ENCODE measurements around the gene PTBP2. TPM values are rescaled to one million over a fixed set of nuclear protein-coding genes. Genes with fewer than 3 reads are reported as not detected.

Gene PTBP2
- total RNA-seq (30.5 and 33.6 TPM in 2 replicates), polyA plus RNA-seq (18.7 and 31.3 TPM in 2 replicates), polyA minus RNA-seq (8.9 and 16.2 TPM in 2 replicates)
- 22.5 TPM for total RNA-seq (2013)

DNA sequence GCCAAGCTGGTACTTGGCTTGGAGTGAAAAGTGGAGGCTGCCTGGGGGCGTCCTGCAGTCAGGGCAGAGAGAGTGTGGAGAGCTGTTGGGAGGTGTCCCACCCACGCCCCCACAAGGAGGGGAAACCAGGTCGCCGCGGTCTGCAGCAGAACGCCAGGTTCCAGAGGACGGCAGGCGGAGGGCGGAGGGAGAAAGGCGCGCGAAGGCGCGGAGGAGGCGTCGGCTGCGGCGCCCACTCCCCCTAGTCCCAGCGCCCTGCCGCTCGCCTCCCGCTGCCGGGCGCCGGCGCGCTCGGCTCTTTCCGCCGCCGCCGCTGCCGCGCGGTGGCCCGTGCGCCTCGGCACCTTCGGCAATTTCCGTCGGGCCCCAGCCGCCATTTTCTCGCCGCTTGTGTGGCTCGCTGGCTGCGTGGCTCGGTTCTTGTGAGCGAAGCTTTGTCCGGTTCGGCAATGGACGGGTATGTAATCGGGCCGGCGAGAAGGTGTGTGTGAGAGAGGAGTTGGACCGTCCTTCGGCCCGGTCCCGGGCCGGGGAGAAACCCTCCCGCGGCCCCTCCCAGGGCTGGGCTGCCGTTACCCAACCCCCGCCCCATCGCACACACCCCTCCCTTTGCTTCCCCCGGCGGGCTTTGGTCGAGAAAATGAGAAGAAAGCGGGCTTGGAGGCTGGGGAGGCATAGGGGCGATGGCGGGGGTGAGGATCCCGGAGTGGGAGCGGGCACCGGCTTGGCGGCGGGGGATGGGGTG lies at the start of gene PTBP2:
TSS of gene PTBP2 (plus strand) at position 369 of the 745 bp plus-strand sequence. CDS start at position 450, 81 bp downstream.
- CTCF ChIA-PET = no interaction called here
- Mint-ChIP-seq H3K4me3 (peak within 1 kb of the TSS; percentile 97), H3K9me3 (ENCODE audit: insufficient read depth) (no peaks in the 10 kb centered on the region), H3K27me3 (no peaks in the 10 kb centered on the region), H3K27ac (peak within 1 kb of the TSS; percentile 99), H3K4me1 (peaks cover 28% of the 10 kb centered on the region)
- intact Hi-C loops (cut with micrococcal nuclease) = loop anchor here (2.0 to 10.0 kb wide), 4 partner anchors 15 to 1649 kb away; partner anchors contain the start of genes ALG14 and DPYD
- Histone ChIP-seq H3K4me3 (ENCODE audit: control extremely low read depth in 1 of 5, extremely low read depth in 1 of 5, insufficient read depth in 1 of 5, low read depth in 2 of 5, low read length in 4 of 5) (peak within 1 kb of the TSS; percentile 85 to 96 (median 89)), H3K36me3 (replicated peaks in 1 of 2; ENCODE audit: control extremely low read depth in 1 of 2, control insufficient read depth in 1 of 2, extremely low read depth in 1 of 2, insufficient read depth in 2 of 2, low read length in 1 of 2) (peaks cover 0 to 6% of the 10 kb centered on the region in 2 experiments), H3K9me3 (ENCODE audit: control extremely low read depth in 1 of 3, control insufficient read depth in 2 of 3, insufficient read depth in 1 of 3, low read length in 2 of 3) (no peaks in the 10 kb centered on the region), H3K4me2 (replicated peaks; ENCODE audit: low read depth, low read length, poor library complexity, severe bottlenecking) (peak within 1 kb of the TSS; percentile 90), H3K9ac (ENCODE audit: low read length) (peak within 1 kb of the TSS; percentile 93), H3K79me2 (ENCODE audit: control insufficient read depth, insufficient read depth, low read length) (peaks cover 46% of the 10 kb centered on the region), H2AFZ (ENCODE audit: insufficient read depth, low read depth, low read length, poor library complexity, severe bottlenecking) (peak within 1 kb of the TSS; percentile 98), H4K20me1 (ENCODE audit: control insufficient read depth, insufficient read depth, low read length, poor library complexity, severe bottlenecking) (no peaks in the 10 kb centered on the region), H3K27me3 (replicated peaks in 1 of 4; ENCODE audit: control extremely low read depth in 1 of 4, control insufficient read depth in 3 of 4, insufficient read depth in 4 of 4, low read length in 3 of 4) (no peaks in the 10 kb centered on the region), H3K27ac (ENCODE audit: low read length in 2 of 2) (peak within 1 kb of the TSS; percentile 93 to 94), H3K4me1 (ENCODE audit: control insufficient read depth in 2 of 2, insufficient read depth in 2 of 2, low read length in 2 of 2) (peaks cover 13 to 18% of the 10 kb centered on the region in 2 donors)
- no peak for TF ChIP-seq EZH2 (IDR thresholded peaks at IDR 0.05; ENCODE audit: borderline replicate concordance, insufficient read depth, low read depth, low read length, poor library complexity, severe bottlenecking)
- no peak for TF ChIP-seq CTCF (IDR thresholded peaks at IDR 0.05)
- under 1% methylated on average over 61 of the region's 75 CpGs for WGBS (ENCODE audit: insufficient coverage)
- peak; percentile 91 for DNase-seq
- peak; percentile 88 for ATAC-seq (ENCODE audit: low read depth)
- POLR2A ChIA-PET = interaction anchor here (0.6 kb wide), 1 partner anchor 19 kb away, joined by 8 read pairs; no protein-coding TSS in a partner anchor

- no peaks in the 10 kb centered on the region for H3K27me3 Mint-ChIP-seq
- H2AFZ ChIP-seq (ENCODE audit: insufficient read depth, low read depth, low read length, poor library complexity, severe bottlenecking) = no peak overlapping the region
- H3K36me3 ChIP-seq (replicated peaks in 1 of 2; ENCODE audit: control extremely low read depth in 1 of 2, control insufficient read depth in 1 of 2, extremely low read depth in 1 of 2, insufficient read depth in 2 of 2, low read length in 1 of 2) = no peaks in the 10 kb centered on the region
- peaks cover 10% of the 10 kb centered on the region for H3K9me3 Mint-ChIP-seq (ENCODE audit: insufficient read depth)
- CTCF ChIA-PET = no interaction called here
- H3K9ac ChIP-seq (ENCODE audit: low read length) = no peak overlapping the region
- no peaks in the 10 kb centered on the region for H3K27me3 ChIP-seq (replicated peaks in 1 of 4; ENCODE audit: control extremely low read depth in 1 of 4, control insufficient read depth in 3 of 4, insufficient read depth in 4 of 4, low read length in 3 of 4)
- WGBS (ENCODE audit: insufficient coverage) = no CpG with 5 or more reads among the region's 1 CpG
- H3K27ac ChIP-seq (ENCODE audit: low read length in 2 of 2) = no peak overlapping the region
- H3K9me3 ChIP-seq (ENCODE audit: control extremely low read depth in 1 of 3, control insufficient read depth in 2 of 3, insufficient read depth in 1 of 3, low read length in 2 of 3) = no peaks in the 10 kb centered on the region
- no peak for DNase-seq
- H3K4me3 ChIP-seq (ENCODE audit: control extremely low read depth in 1 of 5, extremely low read depth in 1 of 5, insufficient read depth in 1 of 5, low read depth in 2 of 5, low read length in 4 of 5) = no peak overlapping the region
- no peaks in the 10 kb centered on the region for H3K4me1 ChIP-seq (ENCODE audit: control insufficient read depth in 2 of 2, insufficient read depth in 2 of 2, low read length in 2 of 2)
- H3K4me1 Mint-ChIP-seq = no peaks in the 10 kb centered on the region
- intact Hi-C loops (cut with micrococcal nuclease) = no loop called here
- no peak overlapping the region for H3K4me3 Mint-ChIP-seq
- H3K79me2 ChIP-seq (ENCODE audit: control insufficient read depth, insufficient read depth, low read length) = no peaks in the 10 kb centered on the region
- H3K4me2 ChIP-seq (replicated peaks; ENCODE audit: low read depth, low read length, poor library complexity, severe bottlenecking) = no peak overlapping the region
- TF ChIP-seq EZH2 (IDR thresholded peaks at IDR 0.05; ENCODE audit: borderline replicate concordance, insufficient read depth, low read depth, low read length, poor library complexity, severe bottlenecking) (no peak), CTCF (IDR thresholded peaks at IDR 0.05) (no peak)
- no peaks in the 10 kb centered on the region for H4K20me1 ChIP-seq (ENCODE audit: control insufficient read depth, insufficient read depth, low read length, poor library complexity, severe bottlenecking)
- no peak overlapping the region for H3K27ac Mint-ChIP-seq
- POLR2A ChIA-PET = no interaction called here
- no peak for ATAC-seq (ENCODE audit: low read depth)
These were observed 46.7 kb upstream of the PTBP2 start for GRCh38 chr1:96674915-96675314.

Measured in B cell (primary cell).